T-helper 1 cell treated with Interleukin-12 subunit alpha and Interleukin-12 subunit beta and Interleukin-4 antibody, amounts not matched to agents 30 ng/mL and 1 ng/mL, for 36 hours (primary cell): Measurements from ENCODE around the gene ACVR1B. TPM values are rescaled to one million over a fixed set of nuclear protein-coding genes. Genes with fewer than 3 reads are reported as not detected.

Experiments used
- intact Hi-C: fragments of 100-400 bp; cut with micrococcal nuclease; formaldehyde crosslinking; loops from one replicate; pipeline ENCODE4 v1.15.1; 2024
- total RNA-seq: library from RNA; stranded (reverse); gene quantifications from 2 replicates; pipeline ENCODE4 v1.2.3, GENCODE V29; 2022

The ACVR1B gene
- total RNA-seq, 1 donor from 2014 or later: 4.7 TPM

GRCh38 chr12:51942501-51943000, 8.9 kb upstream of the ACVR1B start:
- intact Hi-C loops: no loop called here

GRCh38 chr12:51943346-51943745, 8.2 kb upstream of the ACVR1B start:
- intact Hi-C loops: no loop called here

- intact Hi-C loops: no loop called here
Observed at GRCh38 chr12:51944608-51945233, 6.8 kb upstream of the ACVR1B start.

- intact Hi-C loops: no loop called here
Observed at GRCh38 chr12:51947246-51947996, 4.1 kb upstream of the ACVR1B start.

- intact Hi-C loops: loop anchor here (2.0 kb wide), 1 partner anchor 81 kb away; no protein-coding TSS in a partner anchor
Observed at GRCh38 chr12:51948066-51948465, 3.4 kb upstream of the ACVR1B start.

- intact Hi-C loops: loop anchor here (2.0 to 10.0 kb wide), 4 partner anchors 23 to 925 kb away; partner anchors contain the start of gene SLC11A2
Observed at GRCh38 chr12:51949342-51950030, 2.0 kb upstream of the ACVR1B start.

- intact Hi-C loops: loop anchor here (1.0 to 10.0 kb wide), 6 partner anchors 21 to 926 kb away; partner anchors contain the start of genes SLC11A2 and TAMALIN
Observed at GRCh38 chr12:51950682-51951198, 759 bp upstream of the ACVR1B start.

GRCh38 chr12:51951843-51952722, 584 bp downstream of the ACVR1B start:
- intact Hi-C loops: loop anchor here (1.0 to 10.0 kb wide), 6 partner anchors 19 to 927 kb away; partner anchors contain the start of genes SLC11A2 and TAMALIN

GRCh38 chr12:51953089-51953488, 1.6 kb downstream of the ACVR1B start:
- intact Hi-C loops: loop anchor here (10.0 kb wide), 1 partner anchor 928 kb away; the partner anchor contains the start of gene SLC11A2

- intact Hi-C loops: loop anchor here (10.0 kb wide), 1 partner anchor 929 kb away; the partner anchor contains the start of gene SLC11A2
Observed at GRCh38 chr12:51953864-51954263, 2.4 kb downstream of the ACVR1B start.

- intact Hi-C loops: loop anchor here (10.0 kb wide), 1 partner anchor 930 kb away; the partner anchor contains the start of gene SLC11A2
Observed at GRCh38 chr12:51954561-51955361, 3.3 kb downstream of the ACVR1B start.

GRCh38 chr12:51955702-51956101, 4.2 kb downstream of the ACVR1B start:
- intact Hi-C loops: loop anchor here (10.0 kb wide), 1 partner anchor 931 kb away; the partner anchor contains the start of gene SLC11A2

GRCh38 chr12:51958542-51958941, 7.0 kb downstream of the ACVR1B start:
- intact Hi-C loops: loop anchor here (10.0 kb wide), 1 partner anchor 934 kb away; the partner anchor contains the start of gene SLC11A2

- intact Hi-C loops: loop anchor here (10.0 kb wide), 1 partner anchor 934 kb away; the partner anchor contains the start of gene SLC11A2
Observed at GRCh38 chr12:51959211-51959610, 7.7 kb downstream of the ACVR1B start.

GRCh38 chr12:51959921-51960320, 8.4 kb downstream of the ACVR1B start:
- intact Hi-C loops: loop anchor here (10.0 kb wide), 1 partner anchor 935 kb away; the partner anchor contains the start of gene SLC11A2

GRCh38 chr12:51960488-51960887, 9.0 kb downstream of the ACVR1B start:
- intact Hi-C loops: no loop called here

- intact Hi-C loops: no loop called here
Observed at GRCh38 chr12:51960890-51961289, 9.4 kb downstream of the ACVR1B start.

- intact Hi-C loops: no loop called here
Observed at GRCh38 chr12:51961834-51962233, 10.3 kb downstream of the ACVR1B start.

GRCh38 chr12:51962737-51963136, 11.2 kb downstream of the ACVR1B start:
- intact Hi-C loops: no loop called here
